Caco-2 (cell line): Measurements from ENCODE around the gene PDCD1LG2. TPM values are rescaled to one million over a fixed set of nuclear protein-coding genes. Genes with fewer than 3 reads are reported as not detected.

ENCODE experiments used
- BruUV-seq: library from RNA; stranded (reverse); fragments of 400-500 nt; replicated peaks from 2 replicates; lab custom pipeline; 2021; lab: Mats Ljungman, UMichigan
- CTCF ChIA-PET: fragments of 300-600 bp; sonication (Branson Sonifier 250); formaldehyde crosslinking; loops from one replicate; lab custom pipeline; 2022; ENCODE audit warnings: antibody characterized with exemption; lab: Charles Lee
- POLR2A ChIA-PET: fragments of 300-600 bp; sonication (Branson Sonifier 250); formaldehyde crosslinking; loops from one replicate; lab custom pipeline; 2022; ENCODE audit warnings: antibody characterized with exemption; lab: Charles Lee
- DNase-seq, 2 experiments: peaks; one replicate each; pipeline versions ENCODE4 v3.0.0 to v3.0.0-alpha.2; 2020 to 2022
- H3K27me3 ChIP-seq: replicated peaks from 2 replicates; pipeline ENCODE4 v1.6.0; 2011; ENCODE audit warnings: low read length; ENCODE audit not compliant: control insufficient read depth, insufficient read depth
- H3K36me3 ChIP-seq: 2 replicates; pipeline ENCODE4 v1.5.1; 2011; ENCODE audit warnings: low read length; ENCODE audit not compliant: control insufficient read depth, insufficient read depth
- H3K4me1 ChIP-seq: fragments of 250-450 bp; sonication (Bioruptor Pico); 2 replicates; pipeline ENCODE4 v1.5.1; 2020; ENCODE audit warnings: mild to moderate bottlenecking
- H3K4me3 ChIP-seq: 2 replicates; pipeline ENCODE4 v1.5.1; 2011; ENCODE audit warnings: low read depth, mild to moderate bottlenecking, control low read depth, low read length
- H3K9me3 ChIP-seq: fragments of 250-450 bp; sonication (Bioruptor Pico); 2 replicates; pipeline ENCODE4 v1.5.1; 2020; ENCODE audit warnings: mild to moderate bottlenecking, moderate library complexity
- H3K27ac Mint-ChIP-seq: one replicate; pipeline ENCODE4 v1.8.0; 2022; ENCODE audit warnings: mixed read lengths; ENCODE audit not compliant: unreplicated experiment
- H3K27me3 Mint-ChIP-seq: one replicate; pipeline ENCODE4 v1.8.0; 2022; ENCODE audit warnings: mixed read lengths; ENCODE audit not compliant: insufficient read depth, unreplicated experiment
- H3K36me3 Mint-ChIP-seq: one replicate; pipeline ENCODE4 v1.8.0; 2022; ENCODE audit warnings: mild to moderate bottlenecking, mixed read lengths; ENCODE audit not compliant: insufficient read depth, unreplicated experiment
- H3K4me1 Mint-ChIP-seq: one replicate; pipeline ENCODE4 v1.8.0; 2022; ENCODE audit warnings: low read depth, mixed read lengths; ENCODE audit not compliant: unreplicated experiment
- H3K4me3 Mint-ChIP-seq: one replicate; pipeline ENCODE4 v1.8.0; 2022; ENCODE audit warnings: mild to moderate bottlenecking, moderate library complexity, mixed read lengths; ENCODE audit not compliant: unreplicated experiment
- H3K9me3 Mint-ChIP-seq: one replicate; pipeline ENCODE4 v1.8.0; 2022; ENCODE audit warnings: mixed read lengths; ENCODE audit not compliant: unreplicated experiment
- intact Hi-C: fragments of 100-400 bp; cut with micrococcal nuclease; formaldehyde crosslinking; loops from one replicate; pipeline ENCODE4 v1.10.0; 2022; ENCODE audit not compliant: unreplicated experiment
- total RNA-seq: library from RNA; stranded (reverse); gene quantifications from 2 replicates; pipeline ENCODE4 v1.2.3, GENCODE V29; 2022
- TF ChIP-seq, protein P1 (sequence below), 2 experiments: fragments of 200-600 bp in 1 of 2; IDR thresholded peaks; 1 replicate in 1 of 2; 2 replicates in 1 of 2; pipeline versions ENCODE4 v1.5.1 to v1.8.0; 2011 to 2022; ENCODE audit warnings: antibody characterized with exemption in 1 of 2, control low read depth in 1 of 2, inconsistent platforms in 1 of 2, low read depth in 1 of 2, low read length in 1 of 2, mild to moderate bottlenecking in 1 of 2, moderate library complexity in 1 of 2; ENCODE audit not compliant: insufficient read depth in 1 of 2, severe bottlenecking in 1 of 2, unreplicated experiment in 1 of 2

The PDCD1LG2 gene
- total RNA-seq, 1 experiment from 2014 or later, result not detected

DNA sequence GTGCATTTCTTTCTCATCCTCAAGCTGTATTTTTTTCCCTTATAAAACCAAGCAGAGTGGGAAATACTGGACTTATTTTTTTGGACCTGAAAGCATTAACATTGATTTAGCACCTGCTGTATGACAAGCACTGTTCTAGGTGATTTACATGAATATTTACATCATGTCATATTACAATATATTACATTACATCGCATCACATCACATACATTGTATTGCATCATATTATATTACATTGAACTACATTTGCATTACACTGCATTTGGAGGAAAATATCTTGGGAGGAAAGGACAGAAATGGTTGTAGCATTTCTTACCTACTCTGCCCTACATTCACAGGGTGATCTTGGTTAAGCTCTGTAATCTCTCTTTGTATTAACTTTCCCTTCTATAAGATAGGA lies 11.2 kb upstream of the PDCD1LG2 start:
- BruUV-seq, result no TSS peak
- DNase-seq, result no peak
- POLR2A ChIA-PET, result no interaction called here

DNA sequence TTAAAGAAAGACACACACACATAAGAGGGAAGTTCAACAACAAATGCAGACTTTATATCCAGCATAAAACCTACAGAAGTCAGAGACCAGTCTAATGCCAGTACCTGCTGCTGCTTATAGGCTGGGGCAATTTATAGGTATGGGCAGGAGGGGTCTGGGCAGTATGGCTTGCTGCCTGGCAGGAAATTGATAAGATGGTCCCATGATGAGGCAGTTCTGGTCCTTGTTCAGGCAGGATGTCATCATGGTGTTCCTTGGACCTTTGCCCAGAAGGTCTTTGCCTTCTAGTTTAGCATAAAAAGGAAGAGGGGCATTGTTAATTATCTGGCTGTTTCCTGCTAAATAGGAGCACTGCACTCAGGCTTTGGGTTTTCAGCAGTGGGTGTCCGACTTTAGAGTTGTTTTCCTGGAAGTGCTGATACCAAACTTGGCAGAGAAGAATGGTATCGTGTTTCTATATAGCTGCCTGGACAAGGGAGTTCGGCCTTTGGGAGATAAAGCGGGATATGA lies 10.4 kb upstream of the PDCD1LG2 start:
- ChIA-PET POLR2A (no interaction called here), CTCF (no interaction called here)

More for the DNA sequence above, 11.2 kb upstream of the PDCD1LG2 start:
- H3K27me3 Mint-ChIP-seq, result no peaks in the 10 kb centered on the region
- no peaks in the 10 kb centered on the region for H3K36me3 Mint-ChIP-seq
- no peaks in the 10 kb centered on the region for H3K4me1 Mint-ChIP-seq
- TF ChIP-seq, protein P1, sequence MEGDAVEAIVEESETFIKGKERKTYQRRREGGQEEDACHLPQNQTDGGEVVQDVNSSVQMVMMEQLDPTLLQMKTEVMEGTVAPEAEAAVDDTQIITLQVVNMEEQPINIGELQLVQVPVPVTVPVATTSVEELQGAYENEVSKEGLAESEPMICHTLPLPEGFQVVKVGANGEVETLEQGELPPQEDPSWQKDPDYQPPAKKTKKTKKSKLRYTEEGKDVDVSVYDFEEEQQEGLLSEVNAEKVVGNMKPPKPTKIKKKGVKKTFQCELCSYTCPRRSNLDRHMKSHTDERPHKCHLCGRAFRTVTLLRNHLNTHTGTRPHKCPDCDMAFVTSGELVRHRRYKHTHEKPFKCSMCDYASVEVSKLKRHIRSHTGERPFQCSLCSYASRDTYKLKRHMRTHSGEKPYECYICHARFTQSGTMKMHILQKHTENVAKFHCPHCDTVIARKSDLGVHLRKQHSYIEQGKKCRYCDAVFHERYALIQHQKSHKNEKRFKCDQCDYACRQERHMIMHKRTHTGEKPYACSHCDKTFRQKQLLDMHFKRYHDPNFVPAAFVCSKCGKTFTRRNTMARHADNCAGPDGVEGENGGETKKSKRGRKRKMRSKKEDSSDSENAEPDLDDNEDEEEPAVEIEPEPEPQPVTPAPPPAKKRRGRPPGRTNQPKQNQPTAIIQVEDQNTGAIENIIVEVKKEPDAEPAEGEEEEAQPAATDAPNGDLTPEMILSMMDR (IDR thresholded peaks at IDR 0.05; ENCODE audit: insufficient read depth in 1 of 2, low read depth in 1 of 2, low read length in 1 of 2, severe bottlenecking in 1 of 2, unreplicated experiment in 1 of 2), result no peak
- no peaks in the 10 kb centered on the region for H3K9me3 ChIP-seq
- no peaks in the 10 kb centered on the region for H3K4me1 ChIP-seq
- H3K4me3 ChIP-seq, result no peak overlapping the region
- H3K36me3 ChIP-seq, result no peaks in the 10 kb centered on the region
- CTCF ChIA-PET, result no interaction called here
- intact Hi-C loops, result no loop called here
- no peak overlapping the region for H3K4me3 Mint-ChIP-seq
- H3K27me3 ChIP-seq, result no peaks in the 10 kb centered on the region
- no peak overlapping the region for H3K27ac Mint-ChIP-seq
- no peaks in the 10 kb centered on the region for H3K9me3 Mint-ChIP-seq

DNA sequence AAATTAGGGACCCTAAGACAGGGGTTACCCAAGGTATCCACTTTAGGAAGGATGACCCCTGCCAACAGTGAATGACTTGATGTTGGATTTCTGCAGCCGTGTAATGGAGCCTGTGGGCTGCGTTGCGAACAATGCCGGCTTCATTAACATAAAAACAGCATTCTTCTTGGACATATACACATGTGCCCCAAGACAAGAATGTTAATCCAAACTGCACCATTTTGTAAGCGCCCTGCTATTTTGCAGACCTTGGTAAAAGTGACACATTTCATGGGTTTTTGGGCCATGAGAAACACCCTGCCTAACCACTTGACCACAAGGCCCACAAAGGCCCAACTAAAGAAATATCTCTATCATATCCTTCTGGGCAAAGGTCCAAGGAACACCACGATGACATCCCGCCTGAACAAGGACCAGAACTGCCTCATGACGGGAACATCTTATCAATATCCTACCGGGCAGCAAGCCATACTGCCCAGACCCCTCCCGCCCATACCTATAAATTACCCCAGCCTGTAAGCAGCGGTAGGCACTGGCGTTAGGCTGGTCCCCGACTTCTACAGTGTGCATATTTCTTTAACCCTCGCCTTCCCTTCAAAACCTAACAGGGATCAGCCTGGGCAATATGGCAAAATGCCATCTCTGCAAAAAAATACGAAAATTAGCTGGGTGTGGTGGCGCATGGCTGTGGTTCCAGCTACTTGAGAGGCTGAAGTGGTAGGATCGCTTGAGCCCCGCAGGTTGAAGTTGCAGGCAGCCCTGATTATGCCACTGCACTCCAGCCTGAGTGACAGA lies 9.7 kb upstream of the PDCD1LG2 start:
- intact Hi-C loops, result no loop called here
- ChIA-PET CTCF (no interaction called here), POLR2A (no interaction called here)
- peaks cover 3% of the 10 kb centered on the region for H3K27me3 Mint-ChIP-seq
- Histone ChIP-seq H3K4me3 (no peak overlapping the region), H3K36me3 (no peaks in the 10 kb centered on the region), H3K27me3 (no peaks in the 10 kb centered on the region), H3K4me1 (no peaks in the 10 kb centered on the region), H3K9me3 (no peaks in the 10 kb centered on the region)
- no peaks in the 10 kb centered on the region for H3K4me1 Mint-ChIP-seq
- no peak overlapping the region for H3K4me3 Mint-ChIP-seq
- H3K27ac Mint-ChIP-seq, result no peak overlapping the region
- no peaks in the 10 kb centered on the region for H3K36me3 Mint-ChIP-seq
- no peaks in the 10 kb centered on the region for H3K9me3 Mint-ChIP-seq
- BruUV-seq, result no TSS peak
- TF ChIP-seq, protein P1 (IDR thresholded peaks at IDR 0.05; ENCODE audit: insufficient read depth in 1 of 2, low read depth in 1 of 2, low read length in 1 of 2, severe bottlenecking in 1 of 2, unreplicated experiment in 1 of 2), result no peak
- DNase-seq, result no peak

More for the DNA sequence above, 10.4 kb upstream of the PDCD1LG2 start:
- Histone ChIP-seq H3K27me3 (no peaks in the 10 kb centered on the region), H3K9me3 (no peaks in the 10 kb centered on the region), H3K4me1 (no peaks in the 10 kb centered on the region), H3K36me3 (no peaks in the 10 kb centered on the region), H3K4me3 (no peak overlapping the region)
- TF ChIP-seq, protein P1 (IDR thresholded peaks at IDR 0.05; ENCODE audit: insufficient read depth in 1 of 2, low read depth in 1 of 2, low read length in 1 of 2, severe bottlenecking in 1 of 2, unreplicated experiment in 1 of 2), result no peak
- no peaks in the 10 kb centered on the region for H3K4me1 Mint-ChIP-seq
- no peaks in the 10 kb centered on the region for H3K36me3 Mint-ChIP-seq
- H3K27ac Mint-ChIP-seq, result no peak overlapping the region
- H3K4me3 Mint-ChIP-seq, result no peak overlapping the region
- intact Hi-C loops, result no loop called here
- no peak for DNase-seq
- BruUV-seq, result no TSS peak
- no peaks in the 10 kb centered on the region for H3K9me3 Mint-ChIP-seq
- peaks cover 2% of the 10 kb centered on the region for H3K27me3 Mint-ChIP-seq
